ENCODE data around the gene RAB7A.
"Not testable (repeated sequence)": the region's sequence is repeated elsewhere in the genome, so short reads cannot be mapped to it uniquely, and the experiment has no call there.

The RAB7A gene

DNA sequence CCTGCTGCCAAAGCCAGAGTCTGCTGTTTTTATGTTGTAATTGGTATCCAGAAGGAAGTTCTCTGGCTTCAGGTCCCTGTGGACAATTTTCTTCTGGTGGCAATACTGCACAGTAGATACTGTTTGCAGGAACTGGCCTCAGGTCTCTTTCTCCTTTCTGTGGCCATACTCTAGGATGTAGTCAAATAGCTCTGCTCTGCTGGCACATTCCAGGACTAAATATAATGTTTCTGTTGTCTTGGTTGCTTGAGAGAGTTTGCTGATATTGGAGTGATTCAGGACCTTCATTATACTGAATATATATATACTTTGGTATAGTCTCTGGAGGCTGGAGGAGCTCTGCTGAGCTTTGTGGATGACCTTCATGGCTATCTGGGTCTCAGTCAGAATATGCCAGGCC, 23.1 kb downstream of the RAB7A start:
- TF ChIP-seq, protein P1, sequence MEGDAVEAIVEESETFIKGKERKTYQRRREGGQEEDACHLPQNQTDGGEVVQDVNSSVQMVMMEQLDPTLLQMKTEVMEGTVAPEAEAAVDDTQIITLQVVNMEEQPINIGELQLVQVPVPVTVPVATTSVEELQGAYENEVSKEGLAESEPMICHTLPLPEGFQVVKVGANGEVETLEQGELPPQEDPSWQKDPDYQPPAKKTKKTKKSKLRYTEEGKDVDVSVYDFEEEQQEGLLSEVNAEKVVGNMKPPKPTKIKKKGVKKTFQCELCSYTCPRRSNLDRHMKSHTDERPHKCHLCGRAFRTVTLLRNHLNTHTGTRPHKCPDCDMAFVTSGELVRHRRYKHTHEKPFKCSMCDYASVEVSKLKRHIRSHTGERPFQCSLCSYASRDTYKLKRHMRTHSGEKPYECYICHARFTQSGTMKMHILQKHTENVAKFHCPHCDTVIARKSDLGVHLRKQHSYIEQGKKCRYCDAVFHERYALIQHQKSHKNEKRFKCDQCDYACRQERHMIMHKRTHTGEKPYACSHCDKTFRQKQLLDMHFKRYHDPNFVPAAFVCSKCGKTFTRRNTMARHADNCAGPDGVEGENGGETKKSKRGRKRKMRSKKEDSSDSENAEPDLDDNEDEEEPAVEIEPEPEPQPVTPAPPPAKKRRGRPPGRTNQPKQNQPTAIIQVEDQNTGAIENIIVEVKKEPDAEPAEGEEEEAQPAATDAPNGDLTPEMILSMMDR (conservative IDR thresholded peaks at IDR 0.05; ENCODE audit: low read depth, low read length), result no peak
- H3K4me3 ChIP-seq (ENCODE audit: low read length), result no peak overlapping the region
- DNase-seq (ENCODE audit: low read depth), result no peak

DNA sequence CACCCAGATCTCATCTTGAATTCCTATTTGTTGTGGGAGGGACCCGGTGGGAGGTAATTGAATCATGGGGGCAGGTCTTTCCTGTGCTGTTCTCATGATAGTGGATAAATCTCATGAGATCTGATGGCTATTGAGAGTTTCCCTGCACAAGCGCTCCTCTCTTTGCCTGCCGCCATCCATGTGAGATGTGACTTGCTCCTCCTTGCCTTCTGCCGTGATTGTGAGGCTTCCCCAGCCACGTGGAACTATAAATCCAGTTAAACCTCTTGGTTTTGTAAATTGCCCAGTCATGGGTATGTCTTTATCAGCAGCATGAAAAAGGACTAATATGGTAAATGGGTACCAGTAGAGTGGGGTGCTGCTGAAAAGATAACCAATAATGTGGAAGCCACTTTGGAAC, 23.6 kb downstream of the RAB7A start:
- not testable (repeated sequence) for DNase-seq (ENCODE audit: low read depth); H3K4me3 ChIP-seq (ENCODE audit: low read length)

DNA sequence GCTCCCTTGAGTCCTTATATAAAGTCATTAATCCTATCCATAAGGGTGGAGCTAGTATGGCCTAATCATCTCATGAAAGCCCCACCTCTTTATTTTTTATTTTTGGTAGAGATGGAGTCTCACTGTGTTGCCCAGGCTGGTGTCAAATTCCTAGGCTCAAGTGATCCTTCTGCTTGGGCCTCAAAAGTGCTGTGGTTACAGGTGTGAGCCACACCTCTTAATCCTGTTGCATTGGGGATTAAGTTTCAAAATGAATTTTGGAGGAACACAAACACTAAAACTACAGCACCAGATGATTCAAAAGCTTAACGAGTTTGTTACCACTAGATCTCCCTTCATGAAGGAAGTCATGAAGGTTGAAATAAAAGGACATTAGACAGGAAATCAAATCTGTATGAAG, 27.7 kb downstream of the RAB7A start:
- no peak for DNase-seq (ENCODE audit: low read depth)
- TF ChIP-seq, protein P1 (conservative IDR thresholded peaks at IDR 0.05; ENCODE audit: low read depth, low read length), result no peak
- no peak overlapping the region for H3K4me3 ChIP-seq (ENCODE audit: low read length)

DNA sequence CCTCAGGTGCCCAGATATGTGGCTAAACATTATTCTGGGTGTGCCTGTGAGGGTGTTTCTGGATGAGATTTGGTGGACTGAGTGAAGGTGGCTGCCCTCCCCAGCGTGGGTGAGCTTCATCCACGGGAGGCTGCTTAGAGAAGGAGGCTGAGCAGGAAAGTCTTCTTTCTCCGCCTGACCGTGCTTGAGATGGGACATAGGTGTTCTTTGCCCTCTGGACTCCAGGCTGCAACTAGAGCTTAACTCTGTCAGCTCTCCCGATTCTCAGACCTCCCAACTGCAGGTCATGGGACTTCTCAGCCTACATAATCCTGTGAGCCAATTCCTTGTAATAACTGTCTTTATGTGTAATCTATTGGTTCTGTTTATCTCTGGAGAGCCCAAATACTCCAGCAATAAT, 34.1 kb downstream of the RAB7A start:
- no peak overlapping the region for H3K4me3 ChIP-seq (ENCODE audit: low read length)
- TF ChIP-seq, protein P1 (conservative IDR thresholded peaks at IDR 0.05; ENCODE audit: low read depth, low read length), result no peak
- no peak for DNase-seq (ENCODE audit: low read depth)

DNA sequence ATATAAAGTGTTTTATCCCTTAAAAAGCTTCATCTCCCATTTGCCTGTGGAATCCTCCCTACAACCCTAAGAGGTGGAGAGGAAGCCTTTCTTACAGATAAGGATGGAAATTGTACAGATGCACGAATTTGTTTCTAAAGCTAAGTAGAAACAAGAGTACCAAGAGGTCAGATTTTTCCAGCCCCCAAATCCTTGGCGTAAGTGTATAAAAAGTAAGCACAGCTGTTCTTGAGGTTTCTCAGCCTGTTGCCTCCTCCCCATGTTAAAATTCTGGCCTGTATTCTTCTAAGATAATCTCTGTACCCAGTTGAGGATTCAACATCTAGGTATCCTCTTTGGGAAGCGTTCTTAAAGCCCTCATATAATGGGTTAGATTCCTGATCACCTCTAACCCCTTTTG, 34.9 kb downstream of the RAB7A start:
- TF ChIP-seq, protein P1 (conservative IDR thresholded peaks at IDR 0.05; ENCODE audit: low read depth, low read length), result no peak
- DNase-seq (ENCODE audit: low read depth), result no peak
- H3K4me3 ChIP-seq (ENCODE audit: low read length), result no peak overlapping the region

DNA sequence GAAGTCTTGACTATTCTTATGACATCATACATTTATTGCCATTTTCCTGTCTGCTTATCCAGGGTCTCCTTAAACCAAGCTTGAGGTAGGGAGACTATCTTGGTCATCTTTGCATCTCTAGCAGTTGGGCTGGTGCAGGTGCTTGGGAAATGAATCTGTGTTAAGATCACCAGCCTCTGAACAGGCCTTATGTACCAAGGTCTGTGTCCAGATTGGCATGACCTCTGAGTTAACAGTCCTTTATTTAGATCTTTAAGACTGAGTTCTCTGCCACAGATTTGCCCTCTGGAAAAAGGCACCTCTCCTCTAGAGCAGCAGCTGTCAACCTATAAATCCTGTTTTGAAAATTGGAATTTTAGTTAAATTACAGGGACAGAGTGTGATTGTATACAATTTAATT, 35.4 kb downstream of the RAB7A start:
- TF ChIP-seq, protein P1 (conservative IDR thresholded peaks at IDR 0.05; ENCODE audit: low read depth, low read length), result no peak
- no peak overlapping the region for H3K4me3 ChIP-seq (ENCODE audit: low read length)
- no peak for DNase-seq (ENCODE audit: low read depth)

DNA sequence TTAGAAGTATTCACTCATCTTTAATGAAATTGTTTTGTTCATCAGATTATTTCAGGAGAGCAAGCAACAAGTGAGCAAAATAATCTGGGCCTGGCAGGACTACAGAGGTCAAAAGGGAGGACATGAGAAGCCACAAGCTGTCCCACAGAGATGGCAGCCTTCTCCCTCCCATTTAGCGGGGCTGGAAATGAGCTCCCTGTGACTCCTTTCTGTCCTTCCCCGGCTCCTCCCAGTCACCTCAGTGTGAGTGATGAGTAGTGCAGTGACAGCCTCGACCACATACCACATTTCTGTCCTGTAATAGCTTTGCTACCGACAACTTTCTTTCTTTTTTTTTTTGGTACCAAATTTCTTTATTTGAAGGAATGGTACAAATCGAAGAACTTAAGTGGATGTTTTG, 38.0 kb downstream of the RAB7A start:
- TF ChIP-seq, protein P1 (conservative IDR thresholded peaks at IDR 0.05; ENCODE audit: low read depth, low read length), result no peak
- H3K4me3 ChIP-seq (ENCODE audit: low read length), result no peak overlapping the region
- no peak for DNase-seq (ENCODE audit: low read depth)

DNA sequence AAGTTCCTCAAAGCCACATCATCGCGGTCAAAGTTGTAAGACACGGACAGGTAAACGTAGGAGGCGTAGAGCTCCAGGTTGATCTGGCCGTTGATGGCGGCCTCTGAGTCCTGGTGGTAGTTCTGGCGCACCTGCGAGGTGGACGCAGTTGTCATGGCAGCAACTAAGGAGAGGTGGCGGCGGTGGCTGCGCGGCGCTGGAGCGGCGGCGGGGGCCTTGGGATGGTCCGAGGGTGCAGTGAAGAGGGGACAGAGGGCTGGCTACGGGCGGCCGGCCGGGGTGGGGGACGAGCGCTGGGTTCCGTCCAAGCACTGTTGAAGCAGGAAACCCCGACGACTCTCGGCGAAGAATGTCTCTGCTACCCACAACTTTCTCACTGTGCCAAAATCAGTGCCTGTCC, 38.9 kb downstream of the RAB7A start:
- no peak overlapping the region for H3K4me3 ChIP-seq (ENCODE audit: low read length)
- TF ChIP-seq, protein P1 (conservative IDR thresholded peaks at IDR 0.05; ENCODE audit: low read depth, low read length), result no peak
- DNase-seq (ENCODE audit: low read depth), result no peak

All from retinal pigment epithelial cell (primary cell).